Activated naive CD4-positive, alpha-beta T cell (primary cell): Measurements from ENCODE around the gene CHIC1.
"Not testable (repeated sequence)": the region's sequence is repeated elsewhere in the genome, so short reads cannot be mapped to it uniquely, and the experiment has no call there.

Source experiments
- DNase-seq, 4 experiments: peaks; one replicate each; lab custom pipeline; 2025; lab: John Stamatoyannopoulos, UW

CHIC1 gene

GRCh38 chrX:73562984-73563737 lies at the start of gene CHIC1:
CHIC1 (plus strand) TSS chrX:73563197; CDS start chrX:73563285, 88 bp downstream.
- DNase-seq, result peak; percentile 18 to 59 (median 39)

GRCh38 chrX:73522823-73523222 lies 40.2 kb upstream of the CHIC1 start:
- DNase-seq, result not testable (repeated sequence)

- DNase-seq, result no peak
Observed at GRCh38 chrX:73524906-73525305, 38.1 kb upstream of the CHIC1 start.

GRCh38 chrX:73525928-73526690 lies 36.9 kb upstream of the CHIC1 start:
- DNase-seq, result no peak

GRCh38 chrX:73531655-73532054 lies 31.3 kb upstream of the CHIC1 start:
- DNase-seq, result not testable (repeated sequence)

GRCh38 chrX:73556159-73556558 lies 6.8 kb upstream of the CHIC1 start:
- no peak for DNase-seq

- no peak for DNase-seq
Observed at GRCh38 chrX:73561801-73562200, 1.2 kb upstream of the CHIC1 start.

- DNase-seq, result no peak
Observed at GRCh38 chrX:73562458-73562857, 539 bp upstream of the CHIC1 start.

- no peak for DNase-seq
Observed at GRCh38 chrX:73563738-73564068, 706 bp downstream of the CHIC1 start.

- no peak for DNase-seq
Observed at GRCh38 chrX:73577361-73577760, 14.4 kb downstream of the CHIC1 start.

- DNase-seq, result no peak
Observed at GRCh38 chrX:73581002-73581628, 18.1 kb downstream of the CHIC1 start.

- DNase-seq, result not testable (repeated sequence)
Observed at GRCh38 chrX:73597758-73598157, 34.8 kb downstream of the CHIC1 start.

- no peak for DNase-seq
Observed at GRCh38 chrX:73615022-73615421, 52.0 kb downstream of the CHIC1 start.

- DNase-seq, result not testable (repeated sequence)
Observed at GRCh38 chrX:73641669-73642068, 78.7 kb downstream of the CHIC1 start.

GRCh38 chrX:73647212-73647611 lies 84.2 kb downstream of the CHIC1 start:
- no peak for DNase-seq

- no peak for DNase-seq
Observed at GRCh38 chrX:73647632-73648322, 84.8 kb downstream of the CHIC1 start.

- not testable (repeated sequence) for DNase-seq
Observed at GRCh38 chrX:73661322-73661721, 98.3 kb downstream of the CHIC1 start.

GRCh38 chrX:73668779-73669178 lies 105.8 kb downstream of the CHIC1 start:
- no peak for DNase-seq

GRCh38 chrX:73681408-73681807 lies 118.4 kb downstream of the CHIC1 start:
- DNase-seq, result no peak

- DNase-seq, result no peak
Observed at GRCh38 chrX:73683236-73683859, 120.4 kb downstream of the CHIC1 start.

GRCh38 chrX:73707014-73707413 lies 144.0 kb downstream of the CHIC1 start:
- not testable (repeated sequence) for DNase-seq

GRCh38 chrX:73728602-73729001 lies 165.6 kb downstream of the CHIC1 start:
- DNase-seq, result no peak
